ENCODE data around the gene USP47.

- no peak for TF ChIP-seq GABPA (IDR thresholded peaks at IDR 0.05; ENCODE audit: low read depth, low read length)
- no peak for TF ChIP-seq GABPA (CRISPR knock-in tag; IDR thresholded peaks at IDR 0.05; ENCODE audit: low read depth)
- TF ChIP-seq MAZ (IDR thresholded peaks at IDR 0.05; ENCODE audit: borderline replicate concordance, low read depth, low read length), result no peak
- no peak for TF ChIP-seq MAZ (CRISPR knock-in tag; IDR thresholded peaks at IDR 0.05; ENCODE audit: low read depth)
- TF ChIP-seq ZNF24 (IDR thresholded peaks at IDR 0.05), result no peak
- TF ChIP-seq ATF2 (CRISPR knock-in tag; IDR thresholded peaks at IDR 0.05), result no peak
- TF ChIP-seq KDM1A (CRISPR knock-in tag; IDR thresholded peaks at IDR 0.05), result no peak
- no peak for TF ChIP-seq POLR2AphosphoS5 (IDR thresholded peaks at IDR 0.05; ENCODE audit: low read depth, low read length)
Measured at GRCh38 chr11:12005061-12005460, 163.3 kb downstream of the USP47 start.
